SU-DHL-6 (cell line): Measurements from ENCODE around the gene ACBD5.

Experiments used
- H2AFZ ChIP-seq: fragments of 200-600 bp; sonication (generic); 2 replicates; pipeline ENCODE4 v1.6.1; 2014; ENCODE audit warnings: low read depth, mild to moderate bottlenecking, moderate library complexity, mixed read lengths, antibody characterized with exemption, low read length; ENCODE audit not compliant: severe bottlenecking
- H3F3A ChIP-seq: fragments of 200-600 bp; shearing (Covaris generic); 2 replicates; pipeline ENCODE4 v1.6.0; 2016; ENCODE audit warnings: antibody characterized with exemption, mild to moderate bottlenecking; ENCODE audit not compliant: insufficient read depth
- H3K27ac ChIP-seq: fragments of 200-600 bp; sonication (generic); 2 replicates; pipeline ENCODE4 v1.5.1; 2016; ENCODE audit warnings: low read depth, mild to moderate bottlenecking, low read length, moderate library complexity, mixed read lengths
- H3K27me3 ChIP-seq: fragments of 200-600 bp; sonication (generic), shearing (Covaris generic); 2 replicates; pipeline ENCODE4 v1.6.0; 2014; ENCODE audit warnings: mild to moderate bottlenecking, low read length
- H3K36me3 ChIP-seq: fragments of 200-600 bp; sonication (generic); 2 replicates; pipeline ENCODE4 v1.6.1; 2014; ENCODE audit warnings: mild to moderate bottlenecking, low read length, mixed read lengths
- H3K4me2 ChIP-seq: fragments of 300-600, 200-600 bp; shearing (Covaris generic), sonication (generic); 2 replicates; pipeline ENCODE4 v1.6.0; 2014; ENCODE audit warnings: low read length, low read depth, mild to moderate bottlenecking; ENCODE audit not compliant: poor library complexity, severe bottlenecking
- H3K4me3 ChIP-seq: fragments of 200-600 bp; sonication (generic); 2 replicates; pipeline ENCODE4 v1.5.1; 2014; ENCODE audit warnings: antibody characterized with exemption, low read length, mild to moderate bottlenecking, mixed read lengths; ENCODE audit not compliant: insufficient read depth, poor library complexity, severe bottlenecking
- H3K79me2 ChIP-seq: fragments of 200-600 bp; sonication (generic); 2 replicates; pipeline ENCODE4 v1.6.1; 2014; ENCODE audit warnings: mild to moderate bottlenecking, low read length, moderate library complexity; ENCODE audit not compliant: insufficient read depth
- H3K9ac ChIP-seq: fragments of 200-600 bp; sonication (generic); 2 replicates; pipeline ENCODE4 v1.7.0; 2014; ENCODE audit warnings: mild to moderate bottlenecking, low read length
- H3K9me2 ChIP-seq: fragments of 200-600 bp; sonication (generic); replicated peaks from 2 replicates; pipeline ENCODE4 v1.6.1; 2014; ENCODE audit warnings: low read length; ENCODE audit not compliant: insufficient read depth
- H3K9me3 ChIP-seq: fragments of 200-600 bp; sonication (generic); 2 replicates; pipeline ENCODE4 v1.6.1; 2014; ENCODE audit warnings: low read length, mixed read lengths; ENCODE audit not compliant: insufficient read depth
- H4K20me1 ChIP-seq: fragments of 200-600 bp; sonication (generic); 2 replicates; pipeline ENCODE4 v1.6.1; 2014; ENCODE audit warnings: low read depth, mild to moderate bottlenecking, antibody characterized with exemption, low read length, moderate library complexity, mixed read lengths
- EZH2phosphoT487 ChIP-seq: fragments of 200-600 bp; sonication (generic), shearing (Covaris generic); conservative IDR thresholded peaks from 2 replicates; pipeline ENCODE4 v1.6.1; 2018; ENCODE audit warnings: mild to moderate bottlenecking, antibody characterized with exemption, low read length, moderate library complexity, mixed read lengths
- TF ChIP-seq, protein P1 (sequence below): fragments of 200-600 bp; sonication (generic); IDR thresholded peaks from one replicate; pipeline ENCODE4 v1.5.1; 2017; ENCODE audit warnings: antibody characterized with exemption, mild to moderate bottlenecking, low read length, moderate library complexity; ENCODE audit not compliant: insufficient read depth, poor library complexity, severe bottlenecking

ACBD5 gene

DNA sequence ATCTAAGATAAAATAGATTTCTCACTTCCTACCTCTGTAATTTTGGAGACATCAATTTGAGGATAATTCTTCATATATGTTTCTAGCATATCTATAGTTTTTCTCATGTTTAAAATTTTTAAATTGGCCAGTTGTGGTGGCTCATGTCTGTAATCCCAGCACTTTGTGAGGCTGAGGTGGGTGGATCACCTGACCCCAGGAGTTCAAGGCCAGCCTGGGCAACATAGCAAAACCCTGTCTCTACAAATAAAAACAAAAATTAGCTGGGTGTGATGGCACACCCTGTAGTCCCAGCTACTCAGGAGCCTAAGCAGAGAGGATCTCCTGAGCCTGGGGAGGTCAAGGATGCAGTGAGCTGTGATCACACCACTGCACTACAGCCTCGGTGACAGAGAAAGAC lies 4.9 kb downstream of the ACBD5 start:
- no peak for TF ChIP-seq EZH2phosphoT487
- TF ChIP-seq, protein P1, sequence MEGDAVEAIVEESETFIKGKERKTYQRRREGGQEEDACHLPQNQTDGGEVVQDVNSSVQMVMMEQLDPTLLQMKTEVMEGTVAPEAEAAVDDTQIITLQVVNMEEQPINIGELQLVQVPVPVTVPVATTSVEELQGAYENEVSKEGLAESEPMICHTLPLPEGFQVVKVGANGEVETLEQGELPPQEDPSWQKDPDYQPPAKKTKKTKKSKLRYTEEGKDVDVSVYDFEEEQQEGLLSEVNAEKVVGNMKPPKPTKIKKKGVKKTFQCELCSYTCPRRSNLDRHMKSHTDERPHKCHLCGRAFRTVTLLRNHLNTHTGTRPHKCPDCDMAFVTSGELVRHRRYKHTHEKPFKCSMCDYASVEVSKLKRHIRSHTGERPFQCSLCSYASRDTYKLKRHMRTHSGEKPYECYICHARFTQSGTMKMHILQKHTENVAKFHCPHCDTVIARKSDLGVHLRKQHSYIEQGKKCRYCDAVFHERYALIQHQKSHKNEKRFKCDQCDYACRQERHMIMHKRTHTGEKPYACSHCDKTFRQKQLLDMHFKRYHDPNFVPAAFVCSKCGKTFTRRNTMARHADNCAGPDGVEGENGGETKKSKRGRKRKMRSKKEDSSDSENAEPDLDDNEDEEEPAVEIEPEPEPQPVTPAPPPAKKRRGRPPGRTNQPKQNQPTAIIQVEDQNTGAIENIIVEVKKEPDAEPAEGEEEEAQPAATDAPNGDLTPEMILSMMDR = no peak
- no peak overlapping the region for H3K9ac ChIP-seq

DNA sequence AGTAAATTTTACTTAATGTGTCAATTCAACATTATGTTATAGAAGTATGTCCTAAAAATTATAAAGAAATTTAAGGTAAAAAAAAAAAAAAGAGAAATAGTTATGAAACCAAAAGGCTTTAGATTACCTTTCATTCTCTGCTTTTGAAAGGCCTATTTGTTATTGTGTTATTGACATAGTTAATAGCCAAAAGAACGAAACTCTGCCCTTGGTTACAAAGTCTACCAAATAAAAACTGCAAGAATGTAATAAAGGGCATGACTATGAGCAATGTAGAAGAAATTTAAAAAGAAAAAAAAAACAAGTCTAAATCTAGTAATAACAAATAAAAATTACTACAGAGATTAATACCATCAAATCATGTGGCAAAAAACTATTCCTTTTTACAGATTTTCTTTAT lies 10.6 kb downstream of the ACBD5 start:
- Histone ChIP-seq H3K9ac (no peak overlapping the region), H3K27ac (no peak overlapping the region), H3K79me2 (peaks cover 2% of the 10 kb centered on the region; the same call in 1 of the 2 replicates), H4K20me1 (no peaks in the 10 kb centered on the region; the same call in 1 of the 2 replicates), H3K9me3 (no peaks in the 10 kb centered on the region), H2AFZ (no peak overlapping the region), H3K4me3 (no peak overlapping the region), H3K27me3 (no peaks in the 10 kb centered on the region), H3F3A (peaks cover 13% of the 10 kb centered on the region; the same call in 1 of the 2 replicates), H3K9me2 (no peaks in the 10 kb centered on the region), H3K4me2 (no peak overlapping the region), H3K36me3 (peaks cover 19% of the 10 kb centered on the region)
- no peak for TF ChIP-seq EZH2phosphoT487
- TF ChIP-seq, protein P1 = no peak

More for the DNA sequence above, 4.9 kb downstream of the ACBD5 start:
- Histone ChIP-seq H3K4me2 (no peak overlapping the region), H3K9me2 (no peaks in the 10 kb centered on the region), H2AFZ (no peak overlapping the region), H3K36me3 (peaks cover 12% of the 10 kb centered on the region), H3K79me2 (peaks cover 48% of the 10 kb centered on the region), H3K27ac (no peak overlapping the region), H3K9me3 (no peaks in the 10 kb centered on the region), H4K20me1 (no peaks in the 10 kb centered on the region), H3K4me3 (no peak overlapping the region), H3F3A (peaks cover 9% of the 10 kb centered on the region; the same call in 1 of the 2 replicates), H3K27me3 (no peaks in the 10 kb centered on the region)

DNA sequence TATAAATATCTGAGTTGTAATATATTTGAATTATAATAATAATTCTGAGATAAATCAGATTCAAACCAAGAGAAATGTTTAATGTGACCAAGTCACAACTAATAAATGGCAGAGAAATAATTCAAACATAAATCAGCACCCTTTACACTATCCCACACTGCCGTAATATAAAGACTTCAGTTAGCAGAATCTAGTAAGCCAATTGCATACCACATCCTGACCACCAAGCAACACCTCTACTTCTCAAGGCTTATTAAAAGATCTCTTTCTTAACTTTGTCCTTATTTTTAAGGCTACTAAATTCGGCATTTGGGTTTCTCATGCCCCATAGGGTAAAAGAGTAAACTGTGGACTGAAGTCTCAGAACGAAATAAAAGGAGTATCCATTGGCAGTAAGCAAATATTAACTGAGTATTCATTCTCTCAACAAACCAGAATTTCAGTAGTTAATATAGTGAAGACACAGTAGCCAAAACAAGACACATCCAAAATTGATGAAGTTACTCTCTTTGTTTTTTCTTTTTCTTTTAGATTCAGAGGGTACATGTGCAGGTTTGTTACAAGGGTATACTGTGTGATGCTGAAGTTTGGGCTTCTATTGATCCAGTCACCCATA lies 14.8 kb downstream of the ACBD5 start:
- Histone ChIP-seq H4K20me1 (no peaks in the 10 kb centered on the region; the same call in 1 of the 2 replicates), H3K79me2 (peaks cover 3% of the 10 kb centered on the region; the same call in 1 of the 2 replicates), H3K9me3 (no peaks in the 10 kb centered on the region), H3K9me2 (no peaks in the 10 kb centered on the region), H2AFZ (no peak overlapping the region), H3K9ac (no peak overlapping the region), H3K4me3 (no peak overlapping the region), H3F3A (peaks cover 14% of the 10 kb centered on the region; the same call in 1 of the 2 replicates), H3K27ac (no peak overlapping the region), H3K36me3 (peaks cover 33% of the 10 kb centered on the region; the same call in 1 of the 2 replicates), H3K4me2 (no peak overlapping the region), H3K27me3 (no peaks in the 10 kb centered on the region)
- TF ChIP-seq, protein P1 = no peak
- no peak for TF ChIP-seq EZH2phosphoT487
